HepG2 (cell line): ENCODE measurements around the gene MBTPS1. TPM values are rescaled to one million over a fixed set of nuclear protein-coding genes. Genes with fewer than 3 reads are reported as not detected.

Experiments
- BORCS8-MEF2B ChIP-seq: sonication (generic); formaldehyde crosslinking; IDR thresholded peaks from 2 replicates; pipeline ENCODE4 v1.8.0; 2022; ENCODE audit warnings: mild to moderate bottlenecking, missing genetic modification reagents
- ERF ChIP-seq: IDR thresholded peaks from 2 replicates; pipeline ENCODE4 v1.6.1; 2018; ENCODE audit warnings: missing biosample characterization, missing genetic modification reagents
- FOXA1 ChIP-seq, 2 experiments: fragments of 450-650 bp in 1 of 2; sonication (generic) in 1 of 2; formaldehyde crosslinking in 1 of 2; IDR thresholded peaks; 2 replicates each; pipeline versions ENCODE4 v1.4.0 to v1.6.1; 2016 to 2020; ENCODE audit warnings: missing genetic modification reagents in 1 of 2
- PHF21A ChIP-seq: sonication (generic); formaldehyde crosslinking; IDR thresholded peaks from 2 replicates; pipeline ENCODE4 v1.5.0; 2020; ENCODE audit warnings: mild to moderate bottlenecking, missing genetic modification reagents
- RBM22 ChIP-seq: fragments of 200-400 bp; formaldehyde crosslinking; optimal IDR thresholded peaks from 2 replicates; pipeline ENCODE3; 2017; ENCODE audit warnings: mild to moderate bottlenecking, low read length, moderate library complexity
- SMAD1 ChIP-seq: sonication (generic); formaldehyde crosslinking; IDR thresholded peaks from 2 replicates; pipeline ENCODE4 v1.4.0; 2020; ENCODE audit warnings: missing genetic modification reagents, low read depth, mild to moderate bottlenecking, borderline replicate concordance
- SNAI1 ChIP-seq: sonication (generic); formaldehyde crosslinking; IDR thresholded peaks from 2 replicates; pipeline ENCODE4 v1.5.0; 2020; ENCODE audit warnings: mild to moderate bottlenecking, missing genetic modification reagents, borderline replicate concordance
- TEAD2 ChIP-seq: sonication (generic); formaldehyde crosslinking; IDR thresholded peaks from 2 replicates; pipeline ENCODE4 v1.9.0; 2021; ENCODE audit warnings: missing genetic modification reagents
- XRCC5 ChIP-seq: fragments of 200-400 bp; formaldehyde crosslinking; optimal IDR thresholded peaks from 2 replicates; pipeline ENCODE3; 2017; ENCODE audit warnings: mild to moderate bottlenecking, low read length
- ZNF225 ChIP-seq: sonication (generic); formaldehyde crosslinking; IDR thresholded peaks from 2 replicates; pipeline ENCODE4 v1.4.0; 2020; ENCODE audit warnings: mild to moderate bottlenecking, missing genetic modification reagents
- ZNF547 ChIP-seq: sonication (generic); formaldehyde crosslinking; IDR thresholded peaks from 2 replicates; pipeline ENCODE4 v1.5.1; 2020; ENCODE audit warnings: mild to moderate bottlenecking, missing genetic modification reagents
- ZNF558 ChIP-seq: sonication (generic); formaldehyde crosslinking; IDR thresholded peaks from 2 replicates; pipeline ENCODE4 v1.9.0; 2022; ENCODE audit warnings: mild to moderate bottlenecking, missing genetic modification reagents, borderline replicate concordance
- ZNF607 ChIP-seq: sonication (generic); formaldehyde crosslinking; IDR thresholded peaks from 2 replicates; pipeline ENCODE4 v1.5.1; 2020; ENCODE audit warnings: missing genetic modification reagents, mild to moderate bottlenecking, borderline replicate concordance
- ZNF780A ChIP-seq: sonication (generic); formaldehyde crosslinking; IDR thresholded peaks from 2 replicates; pipeline ENCODE4 v1.8.0; 2022; ENCODE audit warnings: mild to moderate bottlenecking, missing genetic modification reagents, moderate library complexity
- polyA plus RNA-seq, 8 experiments: library from polyadenylated mRNA; depleted of rRNA in 3 of 8; stranded (reverse) in 7 of 8; unstranded in 1 of 8; fragments of >200 nt; fragmentation: Illumina TruSeq in 4 of 8; extraction: Trizol in 4 of 8; gene quantifications; 2 replicates each; pipeline versions ENCODE4 v1.2.1 to v1.2.3, GENCODE V29; 2011 to 2016; ENCODE audit warnings: low read depth in 4 of 8, missing spikeins in 1 of 8, mixed read lengths in 1 of 8; ENCODE audit not compliant: insufficient read depth in 1 of 8
- total RNA-seq, 5 experiments: library from RNA; depleted of rRNA; stranded (reverse); fragments of >200 nt; fragmentation: Illumina TruSeq; extraction: Trizol; gene quantifications; 2 replicates each; pipeline ENCODE4 v1.2.3, GENCODE V29; 2016; ENCODE audit warnings: low read depth in 1 of 5
- TF ChIP-seq, protein P1 (sequence below): IDR thresholded peaks from 2 replicates; pipeline ENCODE4 v1.6.1; 2016; ENCODE audit warnings: missing compliant biosample characterization, missing genetic modification reagents, borderline replicate concordance
- TF ChIP-seq, protein P2 (sequence below): sonication (generic); formaldehyde crosslinking; IDR thresholded peaks from 2 replicates; pipeline ENCODE4 v1.8.0; 2022; ENCODE audit warnings: low read depth, missing genetic modification reagents
- TF ChIP-seq, protein P3 (sequence below): sonication (generic); formaldehyde crosslinking; IDR thresholded peaks from 2 replicates; pipeline ENCODE4 v1.4.0; 2020; ENCODE audit warnings: low read depth, mild to moderate bottlenecking, missing genetic modification reagents
- TF ChIP-seq, protein P4 (sequence below): IDR thresholded peaks from 2 replicates; pipeline ENCODE4 v1.6.1; 2016; ENCODE audit warnings: missing genetic modification reagents, missing compliant biosample characterization
- TF ChIP-seq, protein P5 (sequence below): sonication (generic); formaldehyde crosslinking; IDR thresholded peaks from 2 replicates; pipeline ENCODE4 v1.5.1; 2020; ENCODE audit warnings: missing genetic modification reagents, mild to moderate bottlenecking, borderline replicate concordance
- TF ChIP-seq, protein P6 (sequence below): sonication (generic); formaldehyde crosslinking; IDR thresholded peaks from 2 replicates; pipeline ENCODE4 v1.4.0; 2020; ENCODE audit warnings: mild to moderate bottlenecking, low read depth, missing genetic modification reagents

The MBTPS1 gene
- total and polyA plus RNA-seq, 2 of the 13 experiments (the other 11 are each of a cell fraction or from before 2014, with no cell fraction given) = 56.7 to 91.3 TPM

DNA sequence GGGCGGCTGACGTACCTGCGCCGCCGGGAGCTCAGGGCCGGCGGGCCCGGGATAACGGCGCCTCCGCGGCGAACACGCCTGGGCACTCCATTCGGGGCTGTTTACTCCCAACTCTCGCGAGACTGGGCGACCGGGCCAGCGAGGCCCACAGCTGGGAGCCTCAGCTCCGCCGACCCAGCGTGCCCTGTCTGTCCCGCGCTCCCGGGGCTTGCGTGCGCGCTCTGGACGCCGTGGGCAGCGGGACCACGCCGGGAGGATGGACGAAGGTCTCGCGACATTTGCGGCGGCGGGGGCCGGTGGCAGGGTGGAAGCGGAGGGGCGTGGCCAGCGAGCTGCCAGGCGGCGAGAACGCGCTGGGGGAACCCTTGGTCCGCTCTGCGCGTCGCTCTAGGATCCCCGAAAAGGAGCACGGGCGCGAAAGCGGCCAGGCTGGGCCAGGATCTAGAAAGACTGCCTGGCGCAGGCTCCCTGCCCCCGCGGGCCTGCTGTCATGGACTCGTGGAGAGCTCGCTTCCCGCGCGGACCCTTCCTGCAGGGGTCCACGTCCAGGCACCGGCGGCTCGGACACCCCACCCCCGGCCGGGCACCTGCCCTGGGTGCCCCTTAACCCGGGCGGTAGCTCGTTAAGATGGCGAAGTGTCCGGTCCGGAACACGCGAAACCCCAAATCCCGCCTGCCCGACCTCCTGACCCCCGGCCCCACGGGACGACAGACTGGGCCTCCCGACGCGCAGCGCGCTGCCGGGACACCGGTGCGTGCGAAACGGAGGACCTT is at the start of gene MBTPS1 (continued):
- TF ChIP-seq FOXA1 (IDR thresholded peaks at IDR 0.05) (no peak), FOXA1 (CRISPR knock-in tag; IDR thresholded peaks at IDR 0.05) (peak; percentile 92), ZNF225 (CRISPR knock-in tag) (peak; percentile 68), XRCC5 (peak; percentile 58), ERF (CRISPR knock-in tag) (peak; percentile 92), ZNF607 (CRISPR knock-in tag) (peak; percentile 92), PHF21A (peak; percentile 47), SNAI1 (CRISPR knock-in tag) (0 out of 2 replicates have a peak, but pooled peaks have one; percentile 51), BORCS8-MEF2B (peak; percentile 25; the same call in 1 of the 2 replicates), ZNF780A (CRISPR knock-in tag) (no peak), ZNF547 (peak; percentile 83), RBM22 (peak; percentile 74), TEAD2 (CRISPR knock-in tag) (0 out of 2 replicates have a peak, but pooled peaks have one; percentile 0), ZNF558 (peak; percentile 86; the same call in 1 of the 2 replicates), SMAD1 (peak; percentile 96; the same call in 1 of the 2 replicates)
- TF ChIP-seq, protein P1, sequence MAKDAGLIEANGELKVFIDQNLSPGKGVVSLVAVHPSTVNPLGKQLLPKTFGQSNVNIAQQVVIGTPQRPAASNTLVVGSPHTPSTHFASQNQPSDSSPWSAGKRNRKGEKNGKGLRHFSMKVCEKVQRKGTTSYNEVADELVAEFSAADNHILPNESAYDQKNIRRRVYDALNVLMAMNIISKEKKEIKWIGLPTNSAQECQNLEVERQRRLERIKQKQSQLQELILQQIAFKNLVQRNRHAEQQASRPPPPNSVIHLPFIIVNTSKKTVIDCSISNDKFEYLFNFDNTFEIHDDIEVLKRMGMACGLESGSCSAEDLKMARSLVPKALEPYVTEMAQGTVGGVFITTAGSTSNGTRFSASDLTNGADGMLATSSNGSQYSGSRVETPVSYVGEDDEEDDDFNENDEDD (CRISPR knock-in tag) = peak; percentile 91
- TF ChIP-seq, protein P2, sequence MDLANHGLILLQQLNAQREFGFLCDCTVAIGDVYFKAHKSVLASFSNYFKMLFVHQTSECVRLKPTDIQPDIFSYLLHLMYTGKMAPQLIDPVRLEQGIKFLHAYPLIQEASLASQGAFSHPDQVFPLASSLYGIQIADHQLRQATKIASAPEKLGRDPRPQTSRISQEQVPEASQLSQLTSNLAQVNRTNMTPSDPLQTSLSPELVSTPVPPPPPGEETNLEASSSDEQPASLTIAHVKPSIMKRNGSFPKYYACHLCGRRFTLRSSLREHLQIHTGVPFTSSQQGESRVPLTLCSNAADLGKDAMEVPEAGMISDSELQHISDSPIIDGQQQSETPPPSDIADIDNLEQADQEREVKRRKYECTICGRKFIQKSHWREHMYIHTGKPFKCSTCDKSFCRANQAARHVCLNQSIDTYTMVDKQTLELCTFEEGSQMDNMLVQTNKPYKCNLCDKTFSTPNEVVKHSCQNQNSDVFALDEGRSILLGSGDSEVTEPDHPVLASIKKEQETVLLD = peak; percentile 98
- TF ChIP-seq, protein P3, sequence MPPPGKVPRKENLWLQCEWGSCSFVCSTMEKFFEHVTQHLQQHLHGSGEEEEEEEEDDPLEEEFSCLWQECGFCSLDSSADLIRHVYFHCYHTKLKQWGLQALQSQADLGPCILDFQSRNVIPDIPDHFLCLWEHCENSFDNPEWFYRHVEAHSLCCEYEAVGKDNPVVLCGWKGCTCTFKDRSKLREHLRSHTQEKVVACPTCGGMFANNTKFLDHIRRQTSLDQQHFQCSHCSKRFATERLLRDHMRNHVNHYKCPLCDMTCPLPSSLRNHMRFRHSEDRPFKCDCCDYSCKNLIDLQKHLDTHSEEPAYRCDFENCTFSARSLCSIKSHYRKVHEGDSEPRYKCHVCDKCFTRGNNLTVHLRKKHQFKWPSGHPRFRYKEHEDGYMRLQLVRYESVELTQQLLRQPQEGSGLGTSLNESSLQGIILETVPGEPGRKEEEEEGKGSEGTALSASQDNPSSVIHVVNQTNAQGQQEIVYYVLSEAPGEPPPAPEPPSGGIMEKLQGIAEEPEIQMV = peak; percentile 33; the same call in 1 of the 2 replicates
- TF ChIP-seq, protein P4, sequence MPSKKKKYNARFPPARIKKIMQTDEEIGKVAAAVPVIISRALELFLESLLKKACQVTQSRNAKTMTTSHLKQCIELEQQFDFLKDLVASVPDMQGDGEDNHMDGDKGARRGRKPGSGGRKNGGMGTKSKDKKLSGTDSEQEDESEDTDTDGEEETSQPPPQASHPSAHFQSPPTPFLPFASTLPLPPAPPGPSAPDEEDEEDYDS (CRISPR knock-in tag) = peak; percentile 86
- TF ChIP-seq, protein P5, sequence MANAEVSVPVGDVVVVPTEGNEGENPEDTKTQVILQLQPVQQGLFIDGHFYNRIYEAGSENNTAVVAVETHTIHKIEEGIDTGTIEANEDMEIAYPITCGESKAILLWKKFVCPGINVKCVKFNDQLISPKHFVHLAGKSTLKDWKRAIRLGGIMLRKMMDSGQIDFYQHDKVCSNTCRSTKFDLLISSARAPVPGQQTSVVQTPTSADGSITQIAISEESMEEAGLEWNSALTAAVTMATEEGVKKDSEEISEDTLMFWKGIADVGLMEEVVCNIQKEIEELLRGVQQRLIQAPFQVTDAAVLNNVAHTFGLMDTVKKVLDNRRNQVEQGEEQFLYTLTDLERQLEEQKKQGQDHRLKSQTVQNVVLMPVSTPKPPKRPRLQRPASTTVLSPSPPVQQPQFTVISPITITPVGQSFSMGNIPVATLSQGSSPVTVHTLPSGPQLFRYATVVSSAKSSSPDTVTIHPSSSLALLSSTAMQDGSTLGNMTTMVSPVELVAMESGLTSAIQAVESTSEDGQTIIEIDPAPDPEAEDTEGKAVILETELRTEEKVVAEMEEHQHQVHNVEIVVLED (CRISPR knock-in tag) = peak; percentile 99
- TF ChIP-seq, protein P6, sequence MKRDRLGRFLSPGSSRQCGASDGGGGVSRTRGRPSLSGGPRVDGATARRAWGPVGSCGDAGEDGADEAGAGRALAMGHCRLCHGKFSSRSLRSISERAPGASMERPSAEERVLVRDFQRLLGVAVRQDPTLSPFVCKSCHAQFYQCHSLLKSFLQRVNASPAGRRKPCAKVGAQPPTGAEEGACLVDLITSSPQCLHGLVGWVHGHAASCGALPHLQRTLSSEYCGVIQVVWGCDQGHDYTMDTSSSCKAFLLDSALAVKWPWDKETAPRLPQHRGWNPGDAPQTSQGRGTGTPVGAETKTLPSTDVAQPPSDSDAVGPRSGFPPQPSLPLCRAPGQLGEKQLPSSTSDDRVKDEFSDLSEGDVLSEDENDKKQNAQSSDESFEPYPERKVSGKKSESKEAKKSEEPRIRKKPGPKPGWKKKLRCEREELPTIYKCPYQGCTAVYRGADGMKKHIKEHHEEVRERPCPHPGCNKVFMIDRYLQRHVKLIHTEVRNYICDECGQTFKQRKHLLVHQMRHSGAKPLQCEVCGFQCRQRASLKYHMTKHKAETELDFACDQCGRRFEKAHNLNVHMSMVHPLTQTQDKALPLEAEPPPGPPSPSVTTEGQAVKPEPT (CRISPR knock-in tag) = peak; percentile 80
